GM12878 (cell line): ENCODE results near the gene LRP1. TPM values are rescaled to one million over a fixed set of nuclear protein-coding genes. Genes with fewer than 3 reads are reported as not detected.

Experiments
- ETV6 ChIP-seq, 2 experiments: fragments of 450-650 bp in 1 of 2; IDR thresholded peaks in 1 of 2; conservative IDR thresholded peaks in 1 of 2; 2 replicates each; pipeline ENCODE4 v1.6.1; 2014; ENCODE audit warnings: antibody characterized with exemption in 1 of 2, borderline replicate concordance in 1 of 2, low read depth in 1 of 2, mild to moderate bottlenecking in 1 of 2, moderate library complexity in 1 of 2
- FOXM1 ChIP-seq: IDR thresholded peaks from 2 replicates; pipeline ENCODE4 v1.6.1; 2012; ENCODE audit warnings: low read depth, mild to moderate bottlenecking, inconsistent platforms, low read length, moderate library complexity
- HDAC6 ChIP-seq: fragments of 200-600 bp; sonication (generic); IDR thresholded peaks from one replicate; pipeline ENCODE4 v1.8.0; 2017; ENCODE audit warnings: antibody characterized with exemption; ENCODE audit not compliant: unreplicated experiment
- LARP7 ChIP-seq: fragments of 450-650 bp; IDR thresholded peaks from 2 replicates; pipeline ENCODE4 v1.6.1; 2017; ENCODE audit warnings: mild to moderate bottlenecking
- NR2F1 ChIP-seq: fragments of 450-650 bp; conservative IDR thresholded peaks from 2 replicates; pipeline ENCODE4 v1.6.1; 2017; ENCODE audit warnings: mild to moderate bottlenecking
- SMAD1 ChIP-seq: fragments of 450-650 bp; IDR thresholded peaks from 2 replicates; pipeline ENCODE4 v1.6.1; 2018; ENCODE audit warnings: mild to moderate bottlenecking, low read depth; ENCODE audit not compliant: partially characterized antibody
- SUZ12 ChIP-seq: fragments of 200-600 bp; sonication (generic); IDR thresholded peaks from one replicate; pipeline ENCODE4 v1.6.1; 2018; ENCODE audit warnings: antibody characterized with exemption, mild to moderate bottlenecking; ENCODE audit not compliant: unreplicated experiment
- YBX1 ChIP-seq: fragments of 450-650 bp; IDR thresholded peaks from 2 replicates; pipeline ENCODE4 v1.6.1; 2016; ENCODE audit warnings: antibody characterized with exemption
- ZNF207 ChIP-seq: fragments of 450-650 bp; IDR thresholded peaks from 2 replicates; pipeline ENCODE4 v1.6.1; 2014; ENCODE audit warnings: antibody characterized with exemption, mild to moderate bottlenecking, borderline replicate concordance
- ZNF274 ChIP-seq: IDR thresholded peaks from one replicate; pipeline ENCODE4 v1.8.0; 2011; ENCODE audit not compliant: insufficient read length, insufficient read depth
- ZNF592 ChIP-seq: fragments of 450-650 bp; IDR thresholded peaks from 2 replicates; pipeline ENCODE4 v1.6.1; 2017; ENCODE audit warnings: mild to moderate bottlenecking, moderate library complexity
- ZSCAN29 ChIP-seq: fragments of 450-650 bp; IDR thresholded peaks from 2 replicates; pipeline ENCODE4 v1.6.1; 2017; ENCODE audit warnings: mild to moderate bottlenecking, moderate library complexity
- polyA plus RNA-seq, 11 experiments: library from polyadenylated mRNA; depleted of rRNA in 4 of 11; unstranded in 6 of 11; stranded (reverse) in 5 of 11; fragments of >200 nt; fragmentation: Nextera tagmentation in 4 of 11; fragmentation: Illumina TruSeq in 1 of 11; extraction: Ambion mirVana in 4 of 11; extraction: Trizol in 1 of 11; gene quantifications; 1 replicate in 1 of 11; 2 replicates in 10 of 11; pipeline versions ENCODE4 v1.2.1 to v1.2.3, GENCODE V29; 2011 to 2016; ENCODE audit warnings: inconsistent platforms in 2 of 11, missing spikeins in 2 of 11, low read depth in 1 of 11
- total RNA-seq, 4 experiments: library from RNA; depleted of rRNA in 3 of 4; stranded (reverse); fragments of >200 nt in 3 of 4; fragmentation: Illumina TruSeq in 1 of 4; extraction: Trizol in 1 of 4; gene quantifications; 2 replicates each; pipeline versions ENCODE4 v1.2.1 to v1.2.3, GENCODE V29; 2013 to 2021
- TF ChIP-seq, protein P1 (sequence below): IDR thresholded peaks from 2 replicates; pipeline ENCODE4 v1.6.1; 2012; ENCODE audit warnings: low read depth, low read length, improper control_type of control experiment
- TF ChIP-seq, protein P2 (sequence below): IDR thresholded peaks from 2 replicates; pipeline ENCODE4 v1.6.1; 2012; ENCODE audit warnings: improper control_type of control experiment, low read depth, low read length; ENCODE audit not compliant: insufficient replicate concordance
- TF ChIP-seq, protein P3 (sequence below): IDR thresholded peaks from 2 replicates; pipeline ENCODE4 v1.6.1; 2012; ENCODE audit warnings: low read depth, low read length, improper control_type of control experiment
- TF ChIP-seq, protein P4 (sequence below): IDR thresholded peaks from 2 replicates; pipeline ENCODE4 v1.6.1; 2012; ENCODE audit warnings: low read length, inconsistent platforms

Gene LRP1
- total and polyA plus RNA-seq, 10 of the 15 experiments (the other 5 are each of a cell fraction or from before 2014, with no cell fraction given): under 0.01 to 1.1 (median 0.20) TPM; not detected in 2

GRCh38 chr12:57088354-57089270, 39.7 kb upstream of the LRP1 start, which contains the start of gene NAB2 (continued):
- TF ChIP-seq, protein P1, sequence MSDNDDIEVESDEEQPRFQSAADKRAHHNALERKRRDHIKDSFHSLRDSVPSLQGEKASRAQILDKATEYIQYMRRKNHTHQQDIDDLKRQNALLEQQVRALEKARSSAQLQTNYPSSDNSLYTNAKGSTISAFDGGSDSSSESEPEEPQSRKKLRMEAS: peak; percentile 92
- TF ChIP-seq ZNF207 (no peak; the same call in 1 of the 2 replicates), YBX1 (no peak), ZSCAN29 (no peak), NR2F1 (no peak), HDAC6 (peak; percentile 57), LARP7 (peak; percentile 56; the same call in 1 of the 2 replicates), ZNF592 (no peak), FOXM1 (no peak), ETV6 (conservative IDR thresholded peaks at IDR 0.05 in 1 of 2, IDR thresholded peaks at IDR 0.05 in 1 of 2; ENCODE audit: borderline replicate concordance in 1 of 2, low read depth in 1 of 2) (no peak), SUZ12 (no peak), ZNF274 (no peak), SMAD1 (no peak)
- TF ChIP-seq, protein P2, sequence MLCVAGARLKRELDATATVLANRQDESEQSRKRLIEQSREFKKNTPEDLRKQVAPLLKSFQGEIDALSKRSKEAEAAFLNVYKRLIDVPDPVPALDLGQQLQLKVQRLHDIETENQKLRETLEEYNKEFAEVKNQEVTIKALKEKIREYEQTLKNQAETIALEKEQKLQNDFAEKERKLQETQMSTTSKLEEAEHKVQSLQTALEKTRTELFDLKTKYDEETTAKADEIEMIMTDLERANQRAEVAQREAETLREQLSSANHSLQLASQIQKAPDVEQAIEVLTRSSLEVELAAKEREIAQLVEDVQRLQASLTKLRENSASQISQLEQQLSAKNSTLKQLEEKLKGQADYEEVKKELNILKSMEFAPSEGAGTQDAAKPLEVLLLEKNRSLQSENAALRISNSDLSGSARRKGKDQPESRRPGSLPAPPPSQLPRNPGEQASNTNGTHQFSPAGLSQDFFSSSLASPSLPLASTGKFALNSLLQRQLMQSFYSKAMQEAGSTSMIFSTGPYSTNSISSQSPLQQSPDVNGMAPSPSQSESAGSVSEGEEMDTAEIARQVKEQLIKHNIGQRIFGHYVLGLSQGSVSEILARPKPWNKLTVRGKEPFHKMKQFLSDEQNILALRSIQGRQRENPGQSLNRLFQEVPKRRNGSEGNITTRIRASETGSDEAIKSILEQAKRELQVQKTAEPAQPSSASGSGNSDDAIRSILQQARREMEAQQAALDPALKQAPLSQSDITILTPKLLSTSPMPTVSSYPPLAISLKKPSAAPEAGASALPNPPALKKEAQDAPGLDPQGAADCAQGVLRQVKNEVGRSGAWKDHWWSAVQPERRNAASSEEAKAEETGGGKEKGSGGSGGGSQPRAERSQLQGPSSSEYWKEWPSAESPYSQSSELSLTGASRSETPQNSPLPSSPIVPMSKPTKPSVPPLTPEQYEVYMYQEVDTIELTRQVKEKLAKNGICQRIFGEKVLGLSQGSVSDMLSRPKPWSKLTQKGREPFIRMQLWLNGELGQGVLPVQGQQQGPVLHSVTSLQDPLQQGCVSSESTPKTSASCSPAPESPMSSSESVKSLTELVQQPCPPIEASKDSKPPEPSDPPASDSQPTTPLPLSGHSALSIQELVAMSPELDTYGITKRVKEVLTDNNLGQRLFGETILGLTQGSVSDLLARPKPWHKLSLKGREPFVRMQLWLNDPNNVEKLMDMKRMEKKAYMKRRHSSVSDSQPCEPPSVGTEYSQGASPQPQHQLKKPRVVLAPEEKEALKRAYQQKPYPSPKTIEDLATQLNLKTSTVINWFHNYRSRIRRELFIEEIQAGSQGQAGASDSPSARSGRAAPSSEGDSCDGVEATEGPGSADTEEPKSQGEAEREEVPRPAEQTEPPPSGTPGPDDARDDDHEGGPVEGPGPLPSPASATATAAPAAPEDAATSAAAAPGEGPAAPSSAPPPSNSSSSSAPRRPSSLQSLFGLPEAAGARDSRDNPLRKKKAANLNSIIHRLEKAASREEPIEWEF: no peak
- TF ChIP-seq, protein P3, sequence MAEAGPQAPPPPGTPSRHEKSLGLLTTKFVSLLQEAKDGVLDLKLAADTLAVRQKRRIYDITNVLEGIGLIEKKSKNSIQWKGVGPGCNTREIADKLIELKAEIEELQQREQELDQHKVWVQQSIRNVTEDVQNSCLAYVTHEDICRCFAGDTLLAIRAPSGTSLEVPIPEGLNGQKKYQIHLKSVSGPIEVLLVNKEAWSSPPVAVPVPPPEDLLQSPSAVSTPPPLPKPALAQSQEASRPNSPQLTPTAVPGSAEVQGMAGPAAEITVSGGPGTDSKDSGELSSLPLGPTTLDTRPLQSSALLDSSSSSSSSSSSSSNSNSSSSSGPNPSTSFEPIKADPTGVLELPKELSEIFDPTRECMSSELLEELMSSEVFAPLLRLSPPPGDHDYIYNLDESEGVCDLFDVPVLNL: no peak
- TF ChIP-seq, protein P4, sequence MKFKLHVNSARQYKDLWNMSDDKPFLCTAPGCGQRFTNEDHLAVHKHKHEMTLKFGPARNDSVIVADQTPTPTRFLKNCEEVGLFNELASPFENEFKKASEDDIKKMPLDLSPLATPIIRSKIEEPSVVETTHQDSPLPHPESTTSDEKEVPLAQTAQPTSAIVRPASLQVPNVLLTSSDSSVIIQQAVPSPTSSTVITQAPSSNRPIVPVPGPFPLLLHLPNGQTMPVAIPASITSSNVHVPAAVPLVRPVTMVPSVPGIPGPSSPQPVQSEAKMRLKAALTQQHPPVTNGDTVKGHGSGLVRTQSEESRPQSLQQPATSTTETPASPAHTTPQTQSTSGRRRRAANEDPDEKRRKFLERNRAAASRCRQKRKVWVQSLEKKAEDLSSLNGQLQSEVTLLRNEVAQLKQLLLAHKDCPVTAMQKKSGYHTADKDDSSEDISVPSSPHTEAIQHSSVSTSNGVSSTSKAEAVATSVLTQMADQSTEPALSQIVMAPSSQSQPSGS: no peak
